SK-N-SH (cell line): ENCODE data around the gene ANKRD44. TPM values are rescaled to one million over a fixed set of nuclear protein-coding genes. Genes with fewer than 3 reads are reported as not detected.

Experiments
- CTCF ChIA-PET: fragments of 300-600, 350-600 bp; formaldehyde crosslinking; extraction: SDS; loops from one replicate; lab custom pipeline; 2021; lab: Yijun Ruan, JAX
- POLR2A ChIA-PET: fragments of 350-600 bp; sonication (Branson Sonifier 250); formaldehyde crosslinking; extraction: SDS; loops from one replicate; lab custom pipeline; 2020; ENCODE audit warnings: antibody characterized with exemption, inconsistent platforms; lab: Yijun Ruan, JAX
- DNase-seq: peaks from one replicate; pipeline ENCODE4 v3.0.0; 2012
- H2AFZ ChIP-seq: fragments of 200-600 bp; sonication (generic); 2 replicates; pipeline ENCODE4 v1.8.1; 2016; ENCODE audit warnings: antibody characterized with exemption, mild to moderate bottlenecking, low read depth
- H3F3A ChIP-seq: fragments of 200-600 bp; sonication (generic); replicated peaks from 2 replicates; pipeline ENCODE3; 2016; ENCODE audit warnings: antibody characterized with exemption, mild to moderate bottlenecking; ENCODE audit not compliant: insufficient read depth
- H3K27ac ChIP-seq, 2 experiments: fragments of 200-500 bp in 1 of 2; fragments of 200-600 bp in 1 of 2; sonication (Bioruptor generic) in 1 of 2; sonication (generic), shearing (Covaris generic) in 1 of 2; 2 replicates each; pipeline versions ENCODE4 v1.5.1 to v1.6.1; 2014 to 2016; ENCODE audit warnings: low read depth in 2 of 2, inconsistent platforms in 1 of 2, low read length in 1 of 2, mild to moderate bottlenecking in 1 of 2, mixed read lengths in 1 of 2
- H3K27me3 ChIP-seq: fragments of 200-600 bp; sonication (generic), shearing (Covaris generic); 2 replicates; pipeline ENCODE4 v1.6.1; 2016; ENCODE audit warnings: mixed run types; ENCODE audit not compliant: insufficient read depth
- H3K36me3 ChIP-seq, 2 experiments: fragments of 200-500 bp in 1 of 2; fragments of 200-600 bp in 1 of 2; sonication (Bioruptor generic) in 1 of 2; sonication (generic) in 1 of 2; replicated peaks in 1 of 2; 2 replicates each; pipeline versions ENCODE3 to v1.5.1; 2014 to 2016; ENCODE audit warnings: low read length in 1 of 2, mild to moderate bottlenecking in 1 of 2; ENCODE audit not compliant: insufficient read depth in 2 of 2, control insufficient read depth in 1 of 2
- H3K4me1 ChIP-seq, 2 experiments: fragments of 200-500 bp in 1 of 2; fragments of 200-600 bp in 1 of 2; sonication (Bioruptor generic) in 1 of 2; sonication (generic), shearing (Covaris generic) in 1 of 2; 2 replicates each; pipeline versions ENCODE4 v1.5.1 to v1.6.1; 2014 to 2016; ENCODE audit warnings: low read depth in 1 of 2, low read length in 1 of 2, mixed run types in 1 of 2; ENCODE audit not compliant: insufficient read depth in 2 of 2, control insufficient read depth in 1 of 2
- H3K4me2 ChIP-seq: fragments of 200-600 bp; sonication (generic), shearing (Covaris generic); 2 replicates; pipeline ENCODE4 v1.6.1; 2017; ENCODE audit warnings: mixed run types
- H3K4me3 ChIP-seq, 2 experiments: fragments of 200-500 bp in 1 of 2; fragments of 200-600 bp in 1 of 2; sonication (Bioruptor generic) in 1 of 2; sonication (generic), shearing (Covaris generic) in 1 of 2; 2 replicates each; pipeline versions ENCODE4 v1.5.1 to v1.8.1; 2014 to 2016; ENCODE audit warnings: low read depth in 2 of 2, inconsistent platforms in 1 of 2, low read length in 1 of 2, mild to moderate bottlenecking in 1 of 2, mixed read lengths in 1 of 2, moderate library complexity in 1 of 2
- H3K79me2 ChIP-seq: fragments of 200-600 bp; sonication (generic); 2 replicates; pipeline ENCODE4 v1.8.1; 2017; ENCODE audit warnings: mild to moderate bottlenecking; ENCODE audit not compliant: insufficient read depth
- H3K9ac ChIP-seq: fragments of 200-600 bp; sonication (generic); 2 replicates; pipeline ENCODE4 v1.6.1; 2017; ENCODE audit warnings: mixed run types
- H3K9me2 ChIP-seq: fragments of 200-600 bp; sonication (generic); 2 replicates; pipeline ENCODE4 v1.6.1; 2017; ENCODE audit warnings: mixed run types
- H3K9me3 ChIP-seq: fragments of 200-600 bp; sonication (generic); 2 replicates; pipeline ENCODE4 v1.6.1; 2017; ENCODE audit warnings: mixed run types, mild to moderate bottlenecking, moderate library complexity
- H4K20me1 ChIP-seq: fragments of 200-600 bp; sonication (generic); 2 replicates; pipeline ENCODE4 v1.6.1; 2017; ENCODE audit warnings: mild to moderate bottlenecking, mixed run types; ENCODE audit not compliant: insufficient read depth
- CHD2 ChIP-seq: fragments of 150-350 bp; IDR thresholded peaks from 2 replicates; pipeline ENCODE4 v1.6.1; 2018; ENCODE audit warnings: low read length; ENCODE audit not compliant: partially characterized antibody
- EP300 ChIP-seq, 2 experiments: IDR thresholded peaks; 2 replicates each; pipeline versions ENCODE4 v1.4.0 to v1.6.1; 2012; ENCODE audit warnings: borderline replicate concordance in 1 of 2, low read depth in 1 of 2, low read length in 1 of 2
- FOSL2 ChIP-seq: IDR thresholded peaks from 2 replicates; pipeline ENCODE4 v1.4.0; 2012; ENCODE audit warnings: low read depth, mild to moderate bottlenecking, moderate library complexity, borderline replicate concordance
- FOXM1 ChIP-seq: IDR thresholded peaks from 2 replicates; pipeline ENCODE4 v1.4.0; 2012; ENCODE audit warnings: low read depth, mild to moderate bottlenecking
- NFIC ChIP-seq: IDR thresholded peaks from 2 replicates; pipeline ENCODE4 v1.4.0; 2012; ENCODE audit warnings: borderline replicate concordance
- NRF1 ChIP-seq: IDR thresholded peaks from 2 replicates; pipeline ENCODE4 v1.6.1; 2012; ENCODE audit warnings: low read depth, mild to moderate bottlenecking, low read length
- RAD21 ChIP-seq: IDR thresholded peaks from 2 replicates; pipeline ENCODE4 v1.6.1; 2012; ENCODE audit warnings: mild to moderate bottlenecking, low read length
- RCOR1 ChIP-seq: fragments of 150-350 bp; IDR thresholded peaks from 2 replicates; pipeline ENCODE4 v1.6.1; 2017; ENCODE audit warnings: antibody characterized with exemption, low read length
- RFX5 ChIP-seq: IDR thresholded peaks from 2 replicates; pipeline ENCODE4 v1.6.1; 2012; ENCODE audit warnings: mild to moderate bottlenecking, improper control_type of control experiment, low read length
- RXRA ChIP-seq: IDR thresholded peaks from 2 replicates; pipeline ENCODE4 v1.4.0; 2012; ENCODE audit warnings: low read depth, mild to moderate bottlenecking, borderline replicate concordance
- SMC3 ChIP-seq: IDR thresholded peaks from 2 replicates; pipeline ENCODE4 v1.6.1; 2012; ENCODE audit warnings: low read depth, low read length, improper control_type of control experiment
- TAF1 ChIP-seq: IDR thresholded peaks from 2 replicates; pipeline ENCODE4 v1.6.1; 2012; ENCODE audit warnings: low read depth, mild to moderate bottlenecking, low read length, moderate library complexity, borderline replicate concordance
- WGBS: methylation state at CpG from one replicate; pipeline ENCODE4 v1.1.6; 2017; ENCODE audit warnings: low lambda C conversion rate; 5-methylcytosine and 5-hydroxymethylcytosine counted together
- polyA plus RNA-seq, 3 experiments: library from polyadenylated mRNA; depleted of rRNA; stranded (reverse); fragments of >200 nt; gene quantifications; 2 replicates each; pipeline ENCODE4 v1.2.3, GENCODE V29; 2012
- TF ChIP-seq, protein P1 (sequence below): IDR thresholded peaks from 2 replicates; pipeline ENCODE4; 2012
- TF ChIP-seq, protein P2 (sequence below): IDR thresholded peaks from 2 replicates; pipeline ENCODE4 v1.6.1; 2012; ENCODE audit warnings: mild to moderate bottlenecking, low read depth, low read length, moderate library complexity
- TF ChIP-seq, protein P3 (sequence below): fragments of 200-600 bp; sonication (generic); IDR thresholded peaks from 2 replicates; pipeline ENCODE4 v1.6.1; 2017; ENCODE audit warnings: antibody characterized with exemption, mild to moderate bottlenecking, moderate library complexity
- TF ChIP-seq, protein P4 (sequence below): fragments of 150-350 bp; IDR thresholded peaks from 2 replicates; pipeline ENCODE4 v1.6.1; 2017; ENCODE audit warnings: antibody characterized with exemption, low read length, low read depth, borderline replicate concordance
- TF ChIP-seq, protein P5 (sequence below): IDR thresholded peaks from 2 replicates; pipeline ENCODE4 v1.4.0; 2012; ENCODE audit warnings: low read depth, borderline replicate concordance
- TF ChIP-seq, protein P6 (sequence below): IDR thresholded peaks from 2 replicates; pipeline ENCODE4 v1.4.0; 2012; ENCODE audit warnings: low read depth, borderline replicate concordance

ANKRD44 gene
- polyA plus RNA-seq, 1 of the 3 experiments (the other 2 are of a cell fraction), result 12.5 TPM

DNA sequence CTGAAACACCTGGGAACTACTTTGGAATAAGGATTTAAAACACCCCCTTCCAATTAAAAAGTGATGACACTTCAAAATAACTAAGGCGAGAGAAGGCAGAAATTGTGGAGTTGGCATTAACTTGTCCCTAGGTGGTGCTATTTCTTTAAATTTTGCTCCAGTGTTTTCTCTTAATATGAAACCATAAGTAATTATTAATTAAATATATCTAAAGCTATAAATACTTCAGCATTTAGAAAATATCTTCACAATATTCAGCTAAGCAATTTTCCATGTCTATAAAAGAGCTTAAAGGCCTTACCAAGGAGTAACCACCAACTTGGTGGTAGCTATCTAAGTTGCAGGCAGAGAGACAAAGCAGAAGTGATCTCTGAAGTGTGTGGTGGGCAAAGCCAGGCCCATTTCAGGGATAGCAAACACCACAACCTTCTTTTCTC is 197.3 kb downstream of the ANKRD44 start:
- no peaks in the 10 kb centered on the region for H4K20me1 ChIP-seq
- H3K9ac ChIP-seq, result no peak overlapping the region
- H3K27me3 ChIP-seq, result no peaks in the 10 kb centered on the region
- H3K36me3 ChIP-seq, result peaks cover 0 to 2% of the 10 kb centered on the region in 2 experiments
- ChIA-PET CTCF (interaction anchor here (0.6 to 5.8 kb wide), 86 partner anchors 9 to 320 kb away, joined by 3 to 55 read pairs (median 5); partner anchors contain the start of genes ANKRD44 and GTF3C3), POLR2A (interaction anchor here (0.8 kb wide), 1 partner anchor 13 kb away, joined by 3 read pairs; no protein-coding TSS in a partner anchor)
- TF ChIP-seq EP300 (IDR thresholded peaks at IDR 0.05; ENCODE audit: borderline replicate concordance in 1 of 2, low read depth in 1 of 2, low read length in 1 of 2) (no peak), RXRA (no peak), NFIC (no peak), FOXM1 (no peak), FOSL2 (no peak), TAF1 (no peak), RAD21 (peak; percentile 79), RFX5 (no peak), SMC3 (peak; percentile 50), CHD2 (no peak), RCOR1 (no peak), NRF1 (no peak)
- TF ChIP-seq, protein P1, sequence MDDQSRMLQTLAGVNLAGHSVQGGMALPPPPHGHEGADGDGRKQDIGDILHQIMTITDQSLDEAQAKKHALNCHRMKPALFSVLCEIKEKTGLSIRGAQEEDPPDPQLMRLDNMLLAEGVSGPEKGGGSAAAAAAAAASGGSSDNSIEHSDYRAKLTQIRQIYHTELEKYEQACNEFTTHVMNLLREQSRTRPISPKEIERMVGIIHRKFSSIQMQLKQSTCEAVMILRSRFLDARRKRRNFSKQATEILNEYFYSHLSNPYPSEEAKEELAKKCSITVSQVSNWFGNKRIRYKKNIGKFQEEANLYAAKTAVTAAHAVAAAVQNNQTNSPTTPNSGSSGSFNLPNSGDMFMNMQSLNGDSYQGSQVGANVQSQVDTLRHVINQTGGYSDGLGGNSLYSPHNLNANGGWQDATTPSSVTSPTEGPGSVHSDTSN, result no peak
- TF ChIP-seq, protein P2, sequence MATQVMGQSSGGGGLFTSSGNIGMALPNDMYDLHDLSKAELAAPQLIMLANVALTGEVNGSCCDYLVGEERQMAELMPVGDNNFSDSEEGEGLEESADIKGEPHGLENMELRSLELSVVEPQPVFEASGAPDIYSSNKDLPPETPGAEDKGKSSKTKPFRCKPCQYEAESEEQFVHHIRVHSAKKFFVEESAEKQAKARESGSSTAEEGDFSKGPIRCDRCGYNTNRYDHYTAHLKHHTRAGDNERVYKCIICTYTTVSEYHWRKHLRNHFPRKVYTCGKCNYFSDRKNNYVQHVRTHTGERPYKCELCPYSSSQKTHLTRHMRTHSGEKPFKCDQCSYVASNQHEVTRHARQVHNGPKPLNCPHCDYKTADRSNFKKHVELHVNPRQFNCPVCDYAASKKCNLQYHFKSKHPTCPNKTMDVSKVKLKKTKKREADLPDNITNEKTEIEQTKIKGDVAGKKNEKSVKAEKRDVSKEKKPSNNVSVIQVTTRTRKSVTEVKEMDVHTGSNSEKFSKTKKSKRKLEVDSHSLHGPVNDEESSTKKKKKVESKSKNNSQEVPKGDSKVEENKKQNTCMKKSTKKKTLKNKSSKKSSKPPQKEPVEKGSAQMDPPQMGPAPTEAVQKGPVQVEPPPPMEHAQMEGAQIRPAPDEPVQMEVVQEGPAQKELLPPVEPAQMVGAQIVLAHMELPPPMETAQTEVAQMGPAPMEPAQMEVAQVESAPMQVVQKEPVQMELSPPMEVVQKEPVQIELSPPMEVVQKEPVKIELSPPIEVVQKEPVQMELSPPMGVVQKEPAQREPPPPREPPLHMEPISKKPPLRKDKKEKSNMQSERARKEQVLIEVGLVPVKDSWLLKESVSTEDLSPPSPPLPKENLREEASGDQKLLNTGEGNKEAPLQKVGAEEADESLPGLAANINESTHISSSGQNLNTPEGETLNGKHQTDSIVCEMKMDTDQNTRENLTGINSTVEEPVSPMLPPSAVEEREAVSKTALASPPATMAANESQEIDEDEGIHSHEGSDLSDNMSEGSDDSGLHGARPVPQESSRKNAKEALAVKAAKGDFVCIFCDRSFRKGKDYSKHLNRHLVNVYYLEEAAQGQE, result no peak
- TF ChIP-seq, protein P3, sequence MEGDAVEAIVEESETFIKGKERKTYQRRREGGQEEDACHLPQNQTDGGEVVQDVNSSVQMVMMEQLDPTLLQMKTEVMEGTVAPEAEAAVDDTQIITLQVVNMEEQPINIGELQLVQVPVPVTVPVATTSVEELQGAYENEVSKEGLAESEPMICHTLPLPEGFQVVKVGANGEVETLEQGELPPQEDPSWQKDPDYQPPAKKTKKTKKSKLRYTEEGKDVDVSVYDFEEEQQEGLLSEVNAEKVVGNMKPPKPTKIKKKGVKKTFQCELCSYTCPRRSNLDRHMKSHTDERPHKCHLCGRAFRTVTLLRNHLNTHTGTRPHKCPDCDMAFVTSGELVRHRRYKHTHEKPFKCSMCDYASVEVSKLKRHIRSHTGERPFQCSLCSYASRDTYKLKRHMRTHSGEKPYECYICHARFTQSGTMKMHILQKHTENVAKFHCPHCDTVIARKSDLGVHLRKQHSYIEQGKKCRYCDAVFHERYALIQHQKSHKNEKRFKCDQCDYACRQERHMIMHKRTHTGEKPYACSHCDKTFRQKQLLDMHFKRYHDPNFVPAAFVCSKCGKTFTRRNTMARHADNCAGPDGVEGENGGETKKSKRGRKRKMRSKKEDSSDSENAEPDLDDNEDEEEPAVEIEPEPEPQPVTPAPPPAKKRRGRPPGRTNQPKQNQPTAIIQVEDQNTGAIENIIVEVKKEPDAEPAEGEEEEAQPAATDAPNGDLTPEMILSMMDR, result peak; percentile 72
- TF ChIP-seq, protein P4, sequence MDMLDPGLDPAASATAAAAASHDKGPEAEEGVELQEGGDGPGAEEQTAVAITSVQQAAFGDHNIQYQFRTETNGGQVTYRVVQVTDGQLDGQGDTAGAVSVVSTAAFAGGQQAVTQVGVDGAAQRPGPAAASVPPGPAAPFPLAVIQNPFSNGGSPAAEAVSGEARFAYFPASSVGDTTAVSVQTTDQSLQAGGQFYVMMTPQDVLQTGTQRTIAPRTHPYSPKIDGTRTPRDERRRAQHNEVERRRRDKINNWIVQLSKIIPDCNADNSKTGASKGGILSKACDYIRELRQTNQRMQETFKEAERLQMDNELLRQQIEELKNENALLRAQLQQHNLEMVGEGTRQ, result no peak
- TF ChIP-seq, protein P5, sequence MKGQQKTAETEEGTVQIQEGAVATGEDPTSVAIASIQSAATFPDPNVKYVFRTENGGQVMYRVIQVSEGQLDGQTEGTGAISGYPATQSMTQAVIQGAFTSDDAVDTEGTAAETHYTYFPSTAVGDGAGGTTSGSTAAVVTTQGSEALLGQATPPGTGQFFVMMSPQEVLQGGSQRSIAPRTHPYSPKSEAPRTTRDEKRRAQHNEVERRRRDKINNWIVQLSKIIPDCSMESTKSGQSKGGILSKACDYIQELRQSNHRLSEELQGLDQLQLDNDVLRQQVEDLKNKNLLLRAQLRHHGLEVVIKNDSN, result no peak
- TF ChIP-seq, protein P6, sequence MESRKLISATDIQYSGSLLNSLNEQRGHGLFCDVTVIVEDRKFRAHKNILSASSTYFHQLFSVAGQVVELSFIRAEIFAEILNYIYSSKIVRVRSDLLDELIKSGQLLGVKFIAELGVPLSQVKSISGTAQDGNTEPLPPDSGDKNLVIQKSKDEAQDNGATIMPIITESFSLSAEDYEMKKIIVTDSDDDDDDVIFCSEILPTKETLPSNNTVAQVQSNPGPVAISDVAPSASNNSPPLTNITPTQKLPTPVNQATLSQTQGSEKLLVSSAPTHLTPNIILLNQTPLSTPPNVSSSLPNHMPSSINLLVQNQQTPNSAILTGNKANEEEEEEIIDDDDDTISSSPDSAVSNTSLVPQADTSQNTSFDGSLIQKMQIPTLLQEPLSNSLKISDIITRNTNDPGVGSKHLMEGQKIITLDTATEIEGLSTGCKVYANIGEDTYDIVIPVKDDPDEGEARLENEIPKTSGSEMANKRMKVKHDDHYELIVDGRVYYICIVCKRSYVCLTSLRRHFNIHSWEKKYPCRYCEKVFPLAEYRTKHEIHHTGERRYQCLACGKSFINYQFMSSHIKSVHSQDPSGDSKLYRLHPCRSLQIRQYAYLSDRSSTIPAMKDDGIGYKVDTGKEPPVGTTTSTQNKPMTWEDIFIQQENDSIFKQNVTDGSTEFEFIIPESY, result no peak
- H3K4me1 ChIP-seq, result peaks cover 5 to 16% of the 10 kb centered on the region in 2 experiments; a peak in 2 of 4 replicates
- no peaks in the 10 kb centered on the region for H3K9me3 ChIP-seq
- peak overlapping the region in 1 of 2 experiments; percentile 84; a peak in 2 of 4 replicates for H3K27ac ChIP-seq
- H3K4me2 ChIP-seq, result no peak overlapping the region
- H3K79me2 ChIP-seq, result no peaks in the 10 kb centered on the region
- no peak overlapping the region for H2AFZ ChIP-seq
- no peaks in the 10 kb centered on the region for H3K9me2 ChIP-seq
- peak; percentile 37 for DNase-seq
- no peak overlapping the region for H3K4me3 ChIP-seq
- H3F3A ChIP-seq, result no peaks in the 10 kb centered on the region
- 6% methylated on average over 1 of the region's 1 CpG for WGBS
